Measurements from ENCODE around the gene MOK. TPM values are rescaled to one million over a fixed set of nuclear protein-coding genes. Genes with fewer than 3 reads are reported as not detected.
A peak's percentile ranks its signal among the peaks of the same experiment; 100 is the strongest.

MOK gene
- total RNA-seq, 4 donors from 2014 or later: 27.6 to 29.3 (median 28.8) TPM

DNA sequence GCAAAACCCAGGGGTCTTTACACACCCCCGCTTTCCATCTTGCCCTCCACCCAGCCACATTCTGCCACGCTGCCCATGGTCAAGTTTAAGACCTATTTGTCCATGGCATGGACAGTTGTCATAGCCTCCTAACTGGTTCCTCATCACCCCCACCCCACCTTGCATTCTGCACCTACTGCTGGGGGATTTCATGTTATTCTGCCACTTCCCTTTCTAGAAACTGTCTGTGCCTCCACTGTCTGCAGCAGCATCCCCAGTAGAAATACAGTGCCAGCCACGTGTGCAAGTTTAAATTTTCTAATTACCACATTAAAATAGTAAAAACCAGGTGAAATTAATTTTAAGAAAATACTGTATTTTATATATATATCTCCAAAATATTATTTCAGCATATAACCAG lies 102.0 kb downstream of the MOK start:
- Histone ChIP-seq H3K27me3 (no peaks in the 10 kb centered on the region), H3K27ac (no peak overlapping the region), H3K4me3 (no peak overlapping the region), H3K36me3 (peaks cover 0 to 82% (median 9%) of the 10 kb centered on the region in 3 donors), H3K9me3 (no peaks in the 10 kb centered on the region), H3K4me1 (peaks cover 0 to 2% (median 0%) of the 10 kb centered on the region in 4 donors)
- no peak for DNase-seq (ENCODE audit: low spot score in 2 of 2)
- WGBS, 2 donors: 87% methylated on average over 3 of the region's 3 CpGs
- TF ChIP-seq POLR2A (IDR thresholded peaks at IDR 0.05): no peak
- TF ChIP-seq, protein P1, sequence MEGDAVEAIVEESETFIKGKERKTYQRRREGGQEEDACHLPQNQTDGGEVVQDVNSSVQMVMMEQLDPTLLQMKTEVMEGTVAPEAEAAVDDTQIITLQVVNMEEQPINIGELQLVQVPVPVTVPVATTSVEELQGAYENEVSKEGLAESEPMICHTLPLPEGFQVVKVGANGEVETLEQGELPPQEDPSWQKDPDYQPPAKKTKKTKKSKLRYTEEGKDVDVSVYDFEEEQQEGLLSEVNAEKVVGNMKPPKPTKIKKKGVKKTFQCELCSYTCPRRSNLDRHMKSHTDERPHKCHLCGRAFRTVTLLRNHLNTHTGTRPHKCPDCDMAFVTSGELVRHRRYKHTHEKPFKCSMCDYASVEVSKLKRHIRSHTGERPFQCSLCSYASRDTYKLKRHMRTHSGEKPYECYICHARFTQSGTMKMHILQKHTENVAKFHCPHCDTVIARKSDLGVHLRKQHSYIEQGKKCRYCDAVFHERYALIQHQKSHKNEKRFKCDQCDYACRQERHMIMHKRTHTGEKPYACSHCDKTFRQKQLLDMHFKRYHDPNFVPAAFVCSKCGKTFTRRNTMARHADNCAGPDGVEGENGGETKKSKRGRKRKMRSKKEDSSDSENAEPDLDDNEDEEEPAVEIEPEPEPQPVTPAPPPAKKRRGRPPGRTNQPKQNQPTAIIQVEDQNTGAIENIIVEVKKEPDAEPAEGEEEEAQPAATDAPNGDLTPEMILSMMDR (IDR thresholded peaks at IDR 0.05): no peak
- no peak for TF ChIP-seq EP300 (IDR thresholded peaks at IDR 0.05)

DNA sequence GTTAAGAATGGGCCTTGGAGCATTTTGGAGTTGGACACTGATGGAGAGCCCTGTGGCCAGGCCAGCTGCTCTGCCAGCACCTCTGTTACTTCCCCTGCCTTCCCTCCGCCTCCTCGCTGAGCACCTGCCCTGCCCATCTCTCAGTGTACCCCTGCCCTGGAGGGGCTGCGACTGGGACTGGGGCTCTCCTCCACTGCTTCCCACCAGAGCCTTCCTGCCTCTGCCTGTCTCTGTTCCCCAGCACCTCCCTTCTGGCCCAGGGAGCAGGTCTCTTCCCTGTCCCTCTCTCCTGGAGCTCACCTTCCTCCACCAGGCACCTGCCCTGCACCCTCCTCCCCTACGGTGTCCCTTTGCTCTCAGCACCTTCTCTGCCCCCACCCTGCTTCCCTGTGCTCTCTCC lies 103.2 kb downstream of the MOK start:
- WGBS, 2 donors: 80 to 82% methylated on average over 4 of the region's 4 CpGs
- no peak for DNase-seq (ENCODE audit: low spot score in 2 of 2)
- peaks cover 0 to 77% (median 9%) of the 10 kb centered on the region in 3 donors for H3K36me3 ChIP-seq
- no peak overlapping the region for H3K27ac ChIP-seq
- H3K9me3 ChIP-seq: no peaks in the 10 kb centered on the region
- H3K27me3 ChIP-seq: no peaks in the 10 kb centered on the region
- peaks cover 0 to 13% (median 5%) of the 10 kb centered on the region in 4 donors for H3K4me1 ChIP-seq
- no peak overlapping the region for H3K4me3 ChIP-seq
- no peak for TF ChIP-seq EP300 (IDR thresholded peaks at IDR 0.05)
- TF ChIP-seq POLR2A (IDR thresholded peaks at IDR 0.05): no peak
- TF ChIP-seq, protein P1 (IDR thresholded peaks at IDR 0.05): no peak

DNA sequence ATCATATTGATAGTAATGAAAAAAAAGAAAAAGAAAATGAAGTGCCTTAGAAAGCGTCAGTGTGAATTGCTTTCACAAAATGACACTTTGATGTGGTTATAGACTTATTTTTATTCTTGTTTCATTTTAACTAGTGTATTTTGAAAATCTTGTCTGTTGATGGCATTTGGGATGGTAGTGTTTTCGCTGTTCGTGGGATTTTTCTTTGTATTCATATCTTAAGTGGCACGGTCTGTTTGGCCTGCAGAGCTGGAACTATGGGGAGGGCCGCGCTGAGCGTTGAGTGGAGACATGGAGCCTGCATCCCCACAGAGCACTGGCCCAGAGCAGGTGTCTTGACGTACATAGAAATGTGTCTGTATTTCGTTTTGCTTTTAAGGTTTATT lies 103.6 kb downstream of the MOK start:
- Histone ChIP-seq H3K4me1 (peaks cover 0 to 17% (median 6%) of the 10 kb centered on the region in 4 donors), H3K9me3 (no peaks in the 10 kb centered on the region), H3K36me3 (peaks cover 0 to 74% (median 9%) of the 10 kb centered on the region in 3 donors), H3K27me3 (no peaks in the 10 kb centered on the region), H3K4me3 (no peak overlapping the region), H3K27ac (no peak overlapping the region)
- no peak for DNase-seq (ENCODE audit: low spot score in 2 of 2)
- 90 to 94% methylated on average over 9 of the region's 9 CpGs for WGBS, 2 donors
- TF ChIP-seq, protein P1 (IDR thresholded peaks at IDR 0.05): no peak
- TF ChIP-seq POLR2A (IDR thresholded peaks at IDR 0.05) (no peak), EP300 (IDR thresholded peaks at IDR 0.05) (no peak)

- WGBS, 2 donors: 77 to 79% methylated on average over 9 of the region's 9 CpGs
- Histone ChIP-seq H3K27me3 (no peaks in the 10 kb centered on the region), H3K36me3 (peaks cover 0 to 68% (median 9%) of the 10 kb centered on the region in 3 donors), H3K4me3 (no peak overlapping the region), H3K9me3 (no peaks in the 10 kb centered on the region), H3K27ac (no peak overlapping the region), H3K4me1 (peaks cover 0 to 23% (median 8%) of the 10 kb centered on the region in 4 donors)
- no peak for DNase-seq (ENCODE audit: low spot score in 2 of 2)
- TF ChIP-seq EP300 (IDR thresholded peaks at IDR 0.05) (no peak), POLR2A (IDR thresholded peaks at IDR 0.05) (no peak)
- TF ChIP-seq, protein P1 (IDR thresholded peaks at IDR 0.05): no peak
These were observed 104.1 kb downstream of the MOK start for GRCh38 chr14:102200690-102201352.

DNA sequence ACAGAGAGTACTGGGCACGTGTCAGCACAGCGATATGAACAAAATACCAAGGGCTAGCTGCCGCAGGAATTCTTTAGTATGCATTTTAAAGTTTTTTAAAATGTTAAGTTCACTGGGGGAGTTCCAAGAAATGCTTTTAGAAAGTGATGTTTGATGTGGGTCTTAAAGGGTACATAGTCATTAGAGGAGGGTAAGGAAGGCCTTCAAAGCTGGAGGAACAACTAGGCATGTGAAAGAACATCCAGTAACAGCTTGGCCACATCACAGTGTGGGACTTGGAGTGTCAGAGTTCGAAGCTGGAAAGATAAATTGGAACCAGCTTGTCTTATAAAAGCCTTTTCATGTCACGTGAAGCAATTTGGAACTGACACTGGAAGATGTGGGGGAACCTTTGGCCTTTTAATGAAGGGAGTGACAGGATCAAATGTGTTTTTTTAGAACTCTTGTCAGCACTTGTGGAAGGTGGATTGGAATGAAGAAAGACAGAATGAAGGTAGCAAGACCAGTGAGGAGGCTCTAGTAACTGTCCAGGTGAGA lies 107.6 kb downstream of the MOK start:
- peak overlapping the region in 2 of 4 donors; percentile 50 to 58 for H3K27ac ChIP-seq
- DNase-seq (ENCODE audit: low spot score in 2 of 2): no peak
- TF ChIP-seq EP300 (IDR thresholded peaks at IDR 0.05) (no peak), POLR2A (IDR thresholded peaks at IDR 0.05) (no peak)
- TF ChIP-seq, protein P1 (IDR thresholded peaks at IDR 0.05): no peak
- peaks cover 0 to 37% (median 10%) of the 10 kb centered on the region in 4 donors for H3K4me1 ChIP-seq
- H3K36me3 ChIP-seq: peaks cover 0 to 35% (median 4%) of the 10 kb centered on the region in 3 donors
- WGBS, 2 donors: 45 to 48% methylated on average over 5 of the region's 5 CpGs
- no peaks in the 10 kb centered on the region for H3K27me3 ChIP-seq
- no peaks in the 10 kb centered on the region for H3K9me3 ChIP-seq
- H3K4me3 ChIP-seq: no peak overlapping the region

All from tibial nerve (tissue), 4 donors.